ENCODE results near the gene VMP1.

- TF ChIP-seq CTCF (IDR thresholded peaks at IDR 0.05; ENCODE audit: insufficient read depth, low read length) (no peak), REST (IDR thresholded peaks at IDR 0.05; ENCODE audit: insufficient replicate concordance, low read depth) (no peak), SPI1 (IDR thresholded peaks at IDR 0.05; ENCODE audit: borderline replicate concordance, low read depth) (no peak)
These were observed 22.5 kb upstream of the VMP1 start for GRCh38 chr17:59684967-59685366.
